Small intestine (tissue), 7 donors: ENCODE results near the gene SCYGR6. TPM values are rescaled to one million over a fixed set of nuclear protein-coding genes. Genes with fewer than 3 reads are reported as not detected.
A peak's percentile ranks its signal among the peaks of the same experiment; 100 is the strongest.

Experiments
- DNase-seq, 2 donors: peaks; one replicate each; pipeline versions ENCODE4 v3.0.0 to v3.0.0-alpha.2; 2013
- FAIRE-seq: peaks from 2 replicates; lab custom pipeline; 2012; peaks lifted over from hg19 to GRCh38; lab: Jason Lieb, UNC
- H3K27ac ChIP-seq, 3 donors: one replicate each; pipeline ENCODE4 v1.5.1; 2013; ENCODE audit warnings: low read length in 2 of 3, mild to moderate bottlenecking in 2 of 3, control low read depth in 1 of 3, inconsistent platforms in 1 of 3, low read depth in 1 of 3, moderate library complexity in 1 of 3
- H3K27me3 ChIP-seq, 3 donors: one replicate each; pipeline ENCODE4 v1.6.1; 2013; ENCODE audit warnings: low read length in 3 of 3, inconsistent platforms in 1 of 3; ENCODE audit not compliant: control insufficient read depth in 3 of 3, insufficient read depth in 3 of 3
- H3K36me3 ChIP-seq, 3 donors: one replicate each; pipeline ENCODE4 v1.6.1; 2013; ENCODE audit warnings: low read length in 3 of 3, inconsistent platforms in 1 of 3, low read depth in 1 of 3, mild to moderate bottlenecking in 1 of 3, moderate library complexity in 1 of 3; ENCODE audit not compliant: control insufficient read depth in 3 of 3, insufficient read depth in 2 of 3
- H3K4me1 ChIP-seq, 3 donors: one replicate each; pipeline ENCODE4 v1.6.1; 2013; ENCODE audit warnings: low read length in 2 of 3, inconsistent platforms in 1 of 3, low read depth in 1 of 3, mild to moderate bottlenecking in 1 of 3, moderate library complexity in 1 of 3; ENCODE audit not compliant: control insufficient read depth in 3 of 3, insufficient read depth in 2 of 3
- H3K4me3 ChIP-seq, 3 donors: one replicate each; pipeline ENCODE4 v1.5.1; 2013; ENCODE audit warnings: low read length in 3 of 3, control low read depth in 1 of 3, inconsistent platforms in 1 of 3, low read depth in 1 of 3, mild to moderate bottlenecking in 1 of 3, moderate library complexity in 1 of 3
- H3K9me3 ChIP-seq, 2 donors: one replicate each; pipeline ENCODE4 v1.6.1; 2013; ENCODE audit warnings: low read depth in 1 of 2, low read length in 1 of 2; ENCODE audit not compliant: control insufficient read depth in 2 of 2, insufficient read depth in 1 of 2
- WGBS, 3 donors: extraction: QIAGEN DNeasy Blood & Tissue Kit; methylation state at CpG; one replicate each; pipeline ENCODE4 v1.1.7; 2013; 5-methylcytosine and 5-hydroxymethylcytosine counted together
- polyA plus RNA-seq, 4 donors: library from polyadenylated mRNA; stranded (reverse) in 3 of 4; unstranded in 1 of 4; fragments of 200-250 nt in 3 of 4; fragments of 120-200 nt in 1 of 4; gene quantifications; one replicate each; pipeline versions ENCODE4 v1.2.1 to v1.2.3, GENCODE V29; 2013
- donor health status: healthy with polysubstance abuse.
- donor health status: control.
- donor health status: control.
- donor health status: Bipolar disorder and iron deficiency.
- donor health status: healthy.

SCYGR6 gene
- polyA plus RNA-seq, 4 donors: not detected

DNA sequence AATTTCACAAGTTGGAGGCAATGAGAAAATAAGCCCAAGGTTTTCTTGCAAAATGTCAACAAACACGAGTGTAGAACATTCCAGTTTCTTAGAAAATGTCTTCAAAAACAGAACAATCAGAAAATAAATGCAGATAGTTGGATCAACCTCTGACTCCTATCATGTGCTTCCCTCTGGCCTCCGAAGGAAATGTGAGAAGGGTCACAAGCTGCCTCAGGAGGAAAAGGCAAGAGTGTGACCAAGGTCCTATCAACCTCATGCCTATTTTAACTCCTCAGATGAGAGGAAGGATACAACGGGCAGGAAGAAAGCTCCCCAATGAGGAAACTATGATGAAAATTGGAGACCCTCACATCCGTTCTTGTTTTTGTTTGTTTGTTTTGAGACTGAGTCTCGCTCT lies 50.1 kb downstream of the SCYGR6 start:
- FAIRE-seq: no peak
- 79 to 93% (median 82%) methylated on average over 5 of the region's 5 CpGs for whole genome bisulfite sequencing, 3 donors

More for the DNA sequence above, 50.1 kb downstream of the SCYGR6 start:
- peaks cover 0 to 14% (median 0%) of the 10 kb centered on the region in 3 donors for H3K4me1 ChIP-seq
- no peak overlapping the region for H3K4me3 ChIP-seq
- no peaks in the 10 kb centered on the region for H3K27me3 ChIP-seq
- no peaks in the 10 kb centered on the region for H3K36me3 ChIP-seq
- peak in 1 of 2 donors; percentile 36 for DNase-seq
- no peaks in the 10 kb centered on the region for H3K9me3 ChIP-seq
- no peak overlapping the region for H3K27ac ChIP-seq

Other genes with a start within 250 kb of the SCYGR6 start
- gene SCYGR2, start 125.9 kb downstream of the SCYGR6 start, polyA plus RNA-seq: not detected
- gene SCYGR3, start 109.9 kb downstream of the SCYGR6 start, polyA plus RNA-seq: not detected
- not detected for gene SCYGR4, start 107.3 kb downstream of the SCYGR6 start, polyA plus RNA-seq
- not detected for gene SCYGR5, start 58.0 kb downstream of the SCYGR6 start, polyA plus RNA-seq
- 10 to 100 TPM in 1 of 4 donors, 1 to 10 TPM in 3; 4.0 to 81.5 (median 7.7) TPM for gene SLC19A3, start 6.7 kb downstream of the SCYGR6 start, polyA plus RNA-seq
- not detected for gene SCYGR7, start 3.6 kb upstream of the SCYGR6 start, polyA plus RNA-seq
- gene SCYGR8, start 21.1 kb upstream of the SCYGR6 start, polyA plus RNA-seq: not detected
- gene CCL20, start 89.1 kb upstream of the SCYGR6 start, polyA plus RNA-seq: 10 to 100 TPM in 2 of 4 donors, 1 to 10 TPM in 2; 9.6 to 15.9 (median 11.3) TPM
- gene DAW1, start 146.9 kb upstream of the SCYGR6 start, polyA plus RNA-seq: under 1 TPM in 1 of 4 donors, not detected in 3; 0.07 TPM